GM19238 (cell line): Measurements from ENCODE around the gene SALL3.

Experiments used
- DNase-seq: peaks from one replicate; pipeline ENCODE4 v3.0.0; 2011; ENCODE audit warnings: low spot score; ENCODE audit not compliant: insufficient read length

SALL3 gene

GRCh38 chr18:78980279-78980771, 707 bp downstream of the SALL3 start:
- no peak for DNase-seq

DNA sequence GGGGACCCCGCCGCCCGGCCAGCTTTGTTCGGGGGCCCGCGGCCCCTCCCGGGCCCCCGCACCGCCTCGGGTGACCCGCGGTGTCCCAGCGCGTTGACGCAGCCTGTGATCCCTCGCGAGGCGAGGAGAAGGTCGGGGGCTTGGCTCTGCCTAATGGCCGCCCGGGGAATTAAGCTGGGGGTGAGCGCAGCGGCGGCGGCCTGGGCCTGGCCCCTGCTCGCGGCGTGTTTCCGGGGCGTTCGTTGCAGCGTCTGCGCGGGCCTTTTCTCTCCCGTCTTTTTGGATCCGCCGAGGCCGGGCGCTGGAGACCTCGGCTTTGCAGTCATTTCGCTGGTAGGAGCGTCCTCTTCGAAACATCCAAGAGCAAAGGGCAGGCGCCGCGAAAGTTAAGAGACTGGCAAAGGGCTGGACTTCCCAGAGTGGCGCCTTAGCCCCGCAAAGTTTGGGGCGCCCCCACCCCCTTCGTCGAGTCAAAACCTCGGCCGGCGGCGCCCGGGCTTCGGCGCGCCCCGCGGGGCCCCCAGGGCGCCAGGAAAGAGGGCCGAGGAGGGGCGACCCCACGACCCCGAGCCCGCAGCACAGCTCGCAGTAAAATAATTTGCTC, 1.3 kb downstream of the SALL3 start:
- DNase-seq = no peak

DNA sequence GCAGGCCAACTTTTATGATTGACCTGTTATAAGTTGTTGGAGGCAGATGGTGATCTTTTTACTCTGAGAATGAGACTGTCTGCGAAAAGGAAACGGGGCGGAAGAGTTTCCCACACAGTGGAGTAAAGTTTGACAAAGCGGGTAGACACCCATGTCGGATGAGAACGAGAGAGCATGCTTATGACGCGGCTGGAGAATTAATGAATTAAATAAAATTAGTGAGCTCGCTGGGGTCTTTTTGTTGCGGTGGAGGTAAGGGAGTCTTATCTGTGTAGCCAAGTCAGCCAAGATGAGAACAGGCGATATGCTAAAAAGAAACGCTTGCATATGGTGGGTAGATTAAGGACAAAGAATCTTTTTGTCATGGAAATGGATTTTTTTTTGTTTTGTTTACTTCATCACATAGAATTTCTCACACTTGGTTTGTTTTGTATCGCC, 1.8 kb downstream of the SALL3 start:
- DNase-seq = no peak

GRCh38 chr18:78981989-78982620, 2.5 kb downstream of the SALL3 start:
- no peak for DNase-seq

DNA sequence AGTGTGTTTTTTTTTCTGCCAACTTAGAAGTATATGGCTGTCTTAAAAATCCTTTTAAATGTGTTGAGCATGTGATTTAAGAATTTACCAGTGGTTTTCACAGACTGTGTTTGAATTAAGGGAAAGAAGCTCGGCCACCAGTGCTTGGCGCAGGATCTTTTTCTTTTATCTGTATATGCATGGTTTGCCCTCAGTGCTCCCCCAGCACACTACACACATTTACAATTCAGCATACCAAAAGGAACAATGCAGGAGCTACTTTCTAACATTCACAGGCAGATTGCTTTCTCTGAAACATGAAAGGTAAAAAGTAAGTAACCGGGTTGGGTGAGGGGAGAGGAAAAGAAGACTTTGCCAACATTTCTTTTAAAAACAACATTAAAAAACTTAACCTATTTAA, 3.9 kb downstream of the SALL3 start:
- no peak for DNase-seq

GRCh38 chr18:78984941-78985784, 5.5 kb downstream of the SALL3 start:
- no peak for DNase-seq

- no peak for DNase-seq
These were observed 6.4 kb downstream of the SALL3 start for GRCh38 chr18:78986018-78986481.

DNA sequence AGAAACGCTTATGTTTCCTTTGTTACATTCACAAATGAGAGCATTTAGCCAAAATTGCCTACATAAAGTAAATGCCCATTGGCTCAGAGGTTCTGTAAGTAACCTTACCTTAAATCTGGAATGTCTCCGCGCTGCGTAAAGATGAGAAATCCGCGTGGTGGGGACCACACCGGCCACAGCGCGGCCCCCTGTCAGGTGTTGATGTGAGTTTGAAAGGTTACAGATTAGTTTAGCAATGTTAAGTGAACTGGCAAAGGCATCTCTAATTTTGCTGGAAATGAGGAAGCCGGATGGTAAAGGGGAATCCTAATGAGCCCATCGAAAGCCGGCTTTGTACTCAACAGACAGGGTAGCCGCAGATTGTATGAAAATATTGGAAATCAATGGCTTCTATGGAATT, 11.8 kb downstream of the SALL3 start:
- DNase-seq = no peak

DNA sequence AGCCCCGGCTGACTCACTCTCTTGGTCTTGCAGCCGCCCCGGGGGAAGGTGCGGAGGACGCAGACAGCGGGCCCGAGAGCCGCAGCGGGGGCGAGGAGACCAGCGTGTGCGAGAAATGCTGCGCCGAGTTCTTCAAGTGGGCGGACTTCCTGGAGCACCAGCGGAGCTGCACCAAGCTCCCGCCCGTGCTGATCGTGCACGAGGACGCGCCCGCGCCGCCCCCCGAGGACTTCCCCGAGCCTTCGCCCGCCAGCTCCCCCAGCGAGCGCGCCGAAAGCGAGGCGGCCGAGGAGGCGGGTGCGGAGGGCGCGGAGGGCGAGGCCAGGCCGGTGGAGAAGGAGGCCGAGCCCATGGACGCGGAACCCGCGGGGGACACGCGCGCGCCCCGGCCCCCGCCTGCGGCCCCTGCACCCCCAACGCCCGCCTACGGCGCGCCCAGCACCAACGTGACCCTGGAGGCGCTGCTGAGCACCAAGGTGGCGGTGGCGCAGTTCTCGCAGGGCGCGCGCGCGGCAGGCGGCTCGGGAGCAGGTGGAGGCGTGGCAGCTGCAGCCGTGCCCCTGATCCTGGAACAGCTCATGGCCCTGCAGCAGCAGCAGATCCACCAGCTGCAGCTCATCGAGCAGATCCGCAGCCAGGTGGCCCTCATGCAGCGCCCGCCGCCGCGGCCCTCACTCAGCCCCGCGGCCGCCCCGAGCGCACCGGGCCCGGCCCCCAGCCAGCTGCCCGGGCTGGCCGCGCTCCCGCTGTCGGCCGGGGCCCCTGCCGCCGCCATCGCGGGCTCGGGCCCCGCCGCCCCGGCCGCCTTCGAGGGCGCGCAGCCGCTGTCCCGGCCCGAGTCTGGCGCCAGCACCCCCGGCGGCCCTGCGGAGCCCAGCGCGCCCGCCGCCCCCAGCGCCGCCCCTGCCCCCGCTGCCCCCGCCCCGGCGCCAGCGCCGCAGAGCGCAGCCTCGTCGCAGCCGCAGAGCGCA, 12.7 kb downstream of the SALL3 start:
- DNase-seq = no peak

DNA sequence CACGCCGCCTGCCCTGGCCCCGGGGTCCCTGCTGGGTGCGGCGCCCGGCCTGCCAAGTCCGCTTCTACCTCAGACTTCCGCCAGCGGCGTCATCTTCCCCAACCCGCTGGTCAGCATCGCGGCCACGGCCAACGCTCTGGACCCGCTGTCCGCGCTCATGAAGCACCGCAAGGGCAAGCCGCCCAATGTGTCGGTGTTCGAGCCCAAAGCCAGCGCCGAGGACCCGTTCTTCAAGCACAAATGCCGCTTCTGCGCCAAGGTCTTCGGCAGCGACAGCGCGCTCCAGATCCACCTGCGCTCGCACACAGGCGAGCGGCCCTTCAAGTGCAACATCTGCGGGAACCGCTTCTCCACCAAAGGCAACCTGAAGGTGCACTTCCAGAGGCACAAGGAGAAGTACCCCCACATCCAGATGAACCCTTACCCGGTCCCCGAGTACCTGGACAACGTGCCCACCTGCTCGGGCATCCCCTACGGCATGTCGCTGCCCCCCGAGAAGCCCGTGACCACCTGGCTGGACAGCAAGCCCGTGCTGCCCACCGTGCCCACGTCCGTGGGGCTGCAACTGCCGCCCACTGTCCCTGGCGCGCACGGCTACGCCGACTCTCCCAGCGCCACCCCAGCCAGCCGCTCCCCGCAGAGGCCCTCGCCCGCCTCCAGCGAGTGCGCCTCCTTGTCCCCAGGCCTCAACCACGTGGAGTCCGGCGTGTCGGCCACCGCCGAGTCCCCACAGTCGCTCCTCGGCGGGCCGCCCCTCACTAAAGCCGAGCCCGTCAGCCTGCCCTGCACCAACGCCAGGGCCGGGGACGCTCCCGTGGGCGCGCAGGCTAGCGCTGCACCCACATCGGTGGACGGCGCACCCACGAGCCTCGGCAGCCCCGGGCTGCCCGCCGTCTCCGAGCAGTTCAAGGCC, 13.7 kb downstream of the SALL3 start:
- DNase-seq = no peak

DNA sequence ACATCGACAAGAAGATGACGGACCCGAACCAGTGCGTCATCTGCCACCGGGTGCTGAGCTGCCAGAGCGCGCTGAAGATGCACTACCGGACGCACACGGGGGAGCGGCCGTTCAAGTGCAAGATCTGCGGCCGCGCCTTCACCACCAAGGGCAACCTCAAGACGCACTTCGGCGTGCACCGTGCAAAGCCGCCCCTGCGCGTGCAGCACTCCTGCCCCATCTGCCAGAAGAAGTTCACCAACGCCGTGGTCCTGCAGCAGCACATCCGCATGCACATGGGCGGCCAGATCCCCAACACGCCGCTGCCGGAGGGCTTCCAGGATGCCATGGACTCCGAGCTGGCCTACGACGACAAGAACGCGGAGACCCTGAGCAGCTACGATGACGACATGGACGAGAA, 14.4 kb downstream of the SALL3 start:
- DNase-seq = no peak

DNA sequence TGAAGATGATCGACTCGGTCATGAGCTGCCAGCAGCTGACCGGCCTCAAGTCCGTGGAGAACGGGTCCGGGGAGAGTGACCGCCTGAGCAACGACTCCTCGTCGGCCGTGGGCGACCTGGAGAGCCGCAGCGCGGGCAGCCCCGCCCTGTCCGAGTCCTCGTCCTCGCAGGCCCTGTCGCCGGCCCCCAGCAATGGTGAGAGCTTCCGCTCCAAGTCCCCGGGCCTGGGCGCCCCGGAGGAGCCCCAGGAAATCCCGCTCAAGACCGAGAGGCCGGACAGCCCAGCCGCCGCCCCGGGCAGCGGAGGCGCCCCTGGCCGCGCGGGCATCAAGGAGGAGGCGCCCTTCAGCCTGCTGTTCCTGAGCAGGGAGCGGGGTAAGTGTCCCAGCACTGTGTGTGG, 14.9 kb downstream of the SALL3 start:
- DNase-seq = no peak

GRCh38 chr18:78994977-78995582, 15.5 kb downstream of the SALL3 start:
- DNase-seq = no peak

DNA sequence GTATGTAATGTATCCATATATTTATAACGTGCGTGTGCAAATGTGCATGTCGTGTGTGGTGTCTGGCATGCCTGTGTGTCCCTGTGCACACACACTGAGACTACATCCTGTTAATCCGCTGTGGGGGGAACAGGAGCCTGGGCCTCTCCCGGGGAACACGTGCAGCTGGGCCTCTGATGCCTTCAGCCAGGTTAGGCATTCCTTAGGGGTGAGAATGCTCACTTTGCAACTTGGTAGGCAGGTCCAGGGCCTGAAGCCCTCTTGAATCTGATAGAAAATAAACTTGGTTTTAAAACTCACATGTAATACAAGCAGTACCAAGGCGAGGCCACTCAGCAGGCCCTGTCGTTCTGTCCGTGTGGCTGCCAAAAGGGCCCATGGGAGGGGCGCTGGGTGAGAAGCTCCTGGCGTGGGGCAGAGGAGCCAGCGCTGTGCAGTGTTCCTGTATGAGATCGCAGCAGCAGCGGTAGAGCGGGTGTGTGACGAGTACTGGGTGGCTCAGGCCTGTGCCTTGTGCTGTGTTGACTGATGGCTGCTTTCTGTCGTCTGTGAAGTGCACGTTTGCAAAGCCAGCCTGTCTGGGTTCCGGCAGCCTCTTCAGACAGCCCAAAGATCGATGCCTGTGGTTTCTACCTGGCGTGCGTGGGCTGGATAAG, 16.2 kb downstream of the SALL3 start:
- DNase-seq = no peak

GRCh38 chr18:78996741-78997490, 17.3 kb downstream of the SALL3 start:
- DNase-seq = no peak

DNA sequence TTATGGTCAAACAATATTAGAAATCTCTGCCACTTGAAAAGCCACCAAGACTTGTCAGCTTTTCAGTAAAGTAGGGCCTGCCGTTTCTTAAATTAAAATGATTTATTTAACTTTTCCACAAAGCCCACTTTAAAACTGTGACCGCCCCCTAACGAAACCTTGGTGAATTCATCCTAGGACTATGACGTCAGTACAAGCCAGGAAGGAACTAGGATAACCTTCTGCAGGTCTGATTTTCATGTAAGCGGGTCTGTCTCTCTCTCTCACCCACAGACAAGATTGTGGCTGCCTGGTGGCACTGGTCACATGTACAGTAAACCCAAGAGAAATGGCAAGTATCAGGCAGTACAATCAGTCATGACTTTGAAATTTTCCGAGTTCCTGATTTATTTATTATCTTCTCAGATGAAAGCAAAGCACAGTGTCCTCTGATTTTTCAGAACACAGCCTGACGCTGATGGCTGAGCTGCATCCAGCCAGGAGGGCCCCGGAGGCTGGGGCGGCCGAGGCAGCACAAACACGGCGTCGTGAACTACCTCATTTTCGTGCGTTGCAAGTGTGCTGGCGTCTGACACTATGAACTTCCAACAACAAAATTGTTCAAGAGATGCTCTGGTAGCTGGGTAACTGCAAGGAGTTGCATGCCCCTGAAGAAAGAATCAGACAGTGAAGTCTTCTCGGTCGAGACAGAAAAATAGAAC, 18.9 kb downstream of the SALL3 start:
- no peak for DNase-seq

- no peak for DNase-seq
These were observed 20.3 kb downstream of the SALL3 start for GRCh38 chr18:78999939-79000338.

GRCh38 chr18:79000997-79001396, 21.4 kb downstream of the SALL3 start:
- no peak for DNase-seq
